NT2/D1 (cell line): Measurements from ENCODE around the gene EWSR1.

Experiments
- SUZ12 ChIP-seq: IDR thresholded peaks from 2 replicates; pipeline ENCODE4 v1.6.1; 2011; ENCODE audit not compliant: insufficient read length, insufficient read depth; ENCODE audit errors: extremely low read depth
- YY1 ChIP-seq: IDR thresholded peaks from 2 replicates; pipeline ENCODE4 v1.6.1; 2011; ENCODE audit not compliant: insufficient read length, insufficient read depth
- ZNF274 ChIP-seq: IDR thresholded peaks from 2 replicates; pipeline ENCODE4 v1.6.1; 2011; ENCODE audit warnings: mild to moderate bottlenecking, low read depth, low read length

DNA sequence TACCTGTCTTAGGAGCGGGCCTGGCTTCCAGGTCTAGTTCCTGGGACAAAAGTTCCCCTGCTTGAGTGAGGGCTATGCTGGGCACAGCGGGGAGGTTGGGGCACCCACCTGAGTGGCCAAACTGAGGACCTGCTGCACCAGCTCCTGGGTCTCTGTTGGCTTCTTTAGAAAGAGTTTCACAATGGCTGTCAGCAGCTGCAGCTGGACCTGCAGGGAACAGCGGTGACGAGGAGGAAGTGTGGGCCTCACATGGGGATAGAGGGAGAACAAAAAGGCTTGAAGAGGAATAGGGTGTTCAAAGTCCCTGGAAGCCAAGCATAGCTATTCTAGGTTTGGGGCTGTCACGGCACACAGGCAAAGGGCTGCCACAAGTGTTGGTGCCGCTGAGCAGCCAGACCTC, 74.1 kb downstream of the EWSR1 start:
- TF ChIP-seq YY1, result no peak
- TF ChIP-seq ZNF274, result no peak
- no peak for TF ChIP-seq SUZ12
